Lung (tissue), 16 donors: ENCODE measurements around the gene HTR5A. TPM values are rescaled to one million over a fixed set of nuclear protein-coding genes. Genes with fewer than 3 reads are reported as not detected.

ENCODE experiments used
- ATAC-seq: fragments of 200-7000 bp; cut with Tn5 transposase; one replicate; pipeline ENCODE4 v1.9.1; 2020; ENCODE audit warnings: moderate number of reproducible peaks; ENCODE audit not compliant: insufficient read depth, low FRiP score
- DNase-seq, 3 donors: peaks; one replicate each; pipeline ENCODE4 v3.0.0-alpha.2; 2013 to 2017
- H3K27ac ChIP-seq, 2 donors: one replicate each; pipeline ENCODE4 v1.5.1; 2013; ENCODE audit warnings: mild to moderate bottlenecking in 2 of 2, moderate library complexity in 2 of 2, control low read depth in 1 of 2, inconsistent platforms in 1 of 2, low read depth in 1 of 2, low read length in 1 of 2
- H3K27me3 ChIP-seq, 3 donors: one replicate each; pipeline ENCODE4 v1.5.1; 2013; ENCODE audit warnings: low read length in 2 of 3; ENCODE audit not compliant: control insufficient read depth in 3 of 3, insufficient read depth in 3 of 3
- H3K36me3 ChIP-seq, 4 donors: one replicate each; pipeline ENCODE4 v1.5.1; 2013; ENCODE audit warnings: low read length in 4 of 4, mild to moderate bottlenecking in 1 of 4, moderate library complexity in 1 of 4; ENCODE audit not compliant: control insufficient read depth in 4 of 4, insufficient read depth in 4 of 4
- H3K4me1 ChIP-seq, 5 donors: one replicate each; pipeline ENCODE4 v1.5.1; 2013; ENCODE audit warnings: low read length in 5 of 5, mild to moderate bottlenecking in 2 of 5, moderate library complexity in 1 of 5; ENCODE audit not compliant: control insufficient read depth in 5 of 5, insufficient read depth in 5 of 5
- H3K4me3 ChIP-seq: one replicate; pipeline ENCODE4 v1.5.1; 2013; ENCODE audit warnings: mild to moderate bottlenecking, control low read depth, moderate library complexity
- H3K9ac ChIP-seq, 2 donors: one replicate each; pipeline ENCODE4 v1.5.1; 2013; ENCODE audit warnings: low read length in 2 of 2, control low read depth in 1 of 2; ENCODE audit not compliant: insufficient read depth in 1 of 2
- H3K9me3 ChIP-seq, 4 donors: one replicate each; pipeline ENCODE4 v1.5.1; 2013; ENCODE audit warnings: low read length in 3 of 4, mild to moderate bottlenecking in 1 of 4, moderate library complexity in 1 of 4; ENCODE audit not compliant: control insufficient read depth in 4 of 4, insufficient read depth in 3 of 4
- CTCF ChIP-seq: IDR thresholded peaks from 2 replicates; pipeline ENCODE4 v1.5.1; 2012; ENCODE audit warnings: mild to moderate bottlenecking; ENCODE audit errors: control extremely low read depth, extremely low read depth
- WGBS, 2 donors: extraction: QIAGEN DNeasy Blood & Tissue Kit; methylation state at CpG; one replicate each; pipeline ENCODE4 v1.1.7; 2013; 5-methylcytosine and 5-hydroxymethylcytosine counted together
- long read RNA-seq, 5 donors: transcript quantifications; one replicate each; lab custom pipeline, GENCODE V29; 2026
- polyA plus RNA-seq, 2 donors: library from polyadenylated mRNA; stranded (reverse); fragments of 200-250 nt; gene quantifications; one replicate each; pipeline ENCODE4 v1.2.1, GENCODE V29; 2013
- total RNA-seq, 2 donors: library from RNA; depleted of rRNA in 1 of 2; stranded (reverse); fragments of >200 nt in 1 of 2; gene quantifications; one replicate each; pipeline ENCODE4 v1.2.1, GENCODE V29; 2014 to 2021
- donor health status: control.
- donor health status: control.
- donor health status: Bipolar disorder and iron deficiency.
- donor health status: healthy.
- donor health status: DM: yes; HTN: yes; CAD: no.

HTR5A gene
- total RNA-seq = not detected
- polyA plus RNA-seq = not detected
- long read RNA-seq, donor 1 = 0 reads
- long read RNA-seq, donor 2 = 0 reads
- long read RNA-seq, donor 3 = 0 reads
- long read RNA-seq, donor 4 = 0 reads
- long read RNA-seq, donor 5 = 0 reads

GRCh38 chr7:155069992-155070751 is at the start of gene HTR5A:
HTR5A (plus strand) TSS chr7:155070324; CDS start chr7:155070900, 576 bp downstream.
- Histone ChIP-seq H3K4me1 (peaks cover 0 to 2% (median 0%) of the 10 kb centered on the region in 5 donors), H3K27ac (no peak within 1 kb of the TSS), H3K27me3 (peaks cover 3 to 18% (median 9%) of the 10 kb centered on the region in 3 donors), H3K4me3 (no peak within 1 kb of the TSS), H3K9me3 (peaks cover 0 to 2% (median 0%) of the 10 kb centered on the region in 4 donors), H3K36me3 (no peaks in the 10 kb centered on the region), H3K9ac (no peak within 1 kb of the TSS)
- no peak for TF ChIP-seq CTCF
- ATAC-seq (peak; percentile 97), DNase-seq (peak; percentile 89 to 93 (median 91))
- WGBS, 2 donors = 3 to 4% methylated on average over 43 to 48 of the region's 48 CpGs

DNA sequence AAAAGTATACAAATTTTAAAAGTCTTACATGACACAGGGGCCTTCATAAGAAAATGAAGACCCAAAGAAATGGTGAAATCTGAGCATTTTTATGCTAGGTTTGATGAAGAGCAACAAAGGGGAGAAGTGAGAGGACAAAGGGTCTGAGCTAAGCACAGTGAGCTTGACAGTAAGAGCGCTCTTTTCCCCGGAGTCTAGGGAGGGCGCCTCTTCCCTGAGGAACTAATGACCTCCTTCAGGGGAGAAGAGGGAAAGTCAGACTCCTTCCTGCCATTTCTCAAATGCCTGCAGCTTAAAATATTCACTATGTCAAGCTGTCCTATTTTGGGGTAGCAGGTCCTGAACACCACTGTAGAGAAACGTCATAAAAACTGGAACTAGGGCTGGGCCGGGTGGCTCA is 49.1 kb upstream of the HTR5A start:
- 72 to 81% methylated on average over 5 of the region's 5 CpGs for WGBS, 2 donors
- TF ChIP-seq CTCF = no peak
- ATAC-seq = no peak

GRCh38 chr7:155021699-155022145 is 48.4 kb upstream of the HTR5A start:
- Histone ChIP-seq H3K36me3 (no peaks in the 10 kb centered on the region), H3K4me3 (no peak overlapping the region), H3K27me3 (no peaks in the 10 kb centered on the region), H3K9me3 (no peaks in the 10 kb centered on the region), H3K27ac (no peak overlapping the region), H3K9ac (no peak overlapping the region), H3K4me1 (no peaks in the 10 kb centered on the region)
- ATAC-seq (no peak), DNase-seq (no peak)
- TF ChIP-seq CTCF = no peak
- WGBS, 2 donors = 69 to 73% methylated on average over 7 of the region's 7 CpGs

More for the DNA sequence above, 49.1 kb upstream of the HTR5A start:
- peaks cover 0 to 1% (median 0%) of the 10 kb centered on the region in 5 donors for H3K4me1 ChIP-seq
- no peak overlapping the region for H3K27ac ChIP-seq
- no peak overlapping the region for H3K9ac ChIP-seq
- H3K4me3 ChIP-seq = no peak overlapping the region
- H3K9me3 ChIP-seq = no peaks in the 10 kb centered on the region
- no peak for DNase-seq
- no peaks in the 10 kb centered on the region for H3K36me3 ChIP-seq
- no peaks in the 10 kb centered on the region for H3K27me3 ChIP-seq
